Measurements from ENCODE around the gene APOC1.

GRCh38 chr19:44927746-44928145 lies 13.3 kb downstream of the APOC1 start:
- TF ChIP-seq CTCF (IDR thresholded peaks at IDR 0.05; ENCODE audit: insufficient read depth, low read depth, low read length) (no peak), EZH2 (IDR thresholded peaks at IDR 0.05; ENCODE audit: insufficient read depth, low read length) (no peak)

Data from astrocyte (in vitro differentiated cells and primary cell).